GM10847 (cell line): ENCODE data around the gene DKK3.

ENCODE experiments used
- POLR2A ChIP-seq: IDR thresholded peaks from 2 replicates; pipeline ENCODE4 v1.6.1; 2011; ENCODE audit not compliant: insufficient read length; ENCODE audit errors: extremely low read depth

DKK3 gene

DNA sequence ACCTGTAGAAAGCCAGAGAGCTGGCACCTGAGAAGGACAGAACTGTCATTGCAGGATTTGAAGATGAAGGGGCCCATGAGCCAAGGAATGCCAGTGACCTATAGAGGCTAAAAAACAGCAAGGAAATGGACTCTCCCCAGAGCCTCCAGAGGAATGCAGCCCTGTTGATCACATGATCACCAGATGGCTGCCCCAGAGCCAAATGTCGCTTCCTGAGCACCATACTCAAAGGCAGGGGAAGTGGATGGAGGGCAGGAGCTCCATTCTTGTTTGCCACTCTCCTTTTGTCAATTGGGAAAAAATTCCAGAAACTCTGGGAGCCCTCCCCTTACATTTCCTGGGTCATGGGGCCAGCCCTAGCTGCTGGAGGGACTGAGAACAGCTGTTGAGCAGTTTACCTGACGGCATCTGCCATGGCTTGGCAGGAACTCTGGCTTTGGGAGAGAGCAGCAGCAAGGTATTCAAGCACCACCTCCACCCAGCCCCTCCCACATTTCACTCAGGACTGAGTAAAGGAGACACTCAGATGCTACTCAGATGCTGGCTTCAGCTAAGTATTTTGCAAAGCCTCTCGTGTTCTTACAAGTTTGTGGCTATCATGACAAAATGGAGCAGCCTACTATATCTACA, 46.9 kb downstream of the DKK3 start:
- no peak for TF ChIP-seq POLR2A

DNA sequence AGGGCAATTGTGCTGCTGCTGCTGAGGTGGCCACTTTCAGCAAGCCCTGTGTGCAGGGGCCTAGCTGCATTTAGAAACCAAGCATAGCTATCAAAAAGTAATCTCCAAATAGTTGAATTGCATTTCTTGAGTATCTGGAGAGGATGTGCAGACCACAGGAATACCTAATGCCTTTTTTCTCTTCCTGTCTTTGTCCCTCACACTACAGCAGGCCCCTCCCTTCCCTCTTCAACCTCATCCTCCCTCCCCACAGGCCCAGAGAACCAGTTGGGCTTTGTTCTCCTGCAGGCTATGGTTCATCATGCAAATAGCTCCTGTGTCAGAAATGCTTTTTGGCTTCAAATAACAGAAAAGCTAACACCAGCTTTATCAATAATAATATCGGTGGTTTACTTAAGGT, 47.7 kb downstream of the DKK3 start:
- TF ChIP-seq POLR2A, result no peak

DNA sequence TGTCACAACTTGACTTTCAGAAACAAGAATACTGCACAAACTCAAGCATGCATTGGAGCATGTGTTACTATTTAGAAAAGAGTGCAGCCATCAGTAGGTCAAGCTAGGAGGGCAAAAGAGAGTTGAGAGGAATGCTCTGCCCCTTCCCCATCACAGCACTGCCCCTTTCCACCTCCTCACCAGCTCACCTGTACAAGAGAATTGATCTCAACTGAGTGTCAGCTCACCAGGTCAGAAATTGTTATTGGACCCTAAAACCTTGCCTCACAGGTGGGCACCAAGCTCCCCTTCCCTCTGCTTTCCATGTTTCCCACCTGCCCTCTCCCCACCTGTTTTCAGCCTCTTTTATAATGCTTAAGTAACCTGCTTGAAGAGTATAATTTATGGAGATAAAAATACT, 48.8 kb downstream of the DKK3 start:
- TF ChIP-seq POLR2A, result no peak

DNA sequence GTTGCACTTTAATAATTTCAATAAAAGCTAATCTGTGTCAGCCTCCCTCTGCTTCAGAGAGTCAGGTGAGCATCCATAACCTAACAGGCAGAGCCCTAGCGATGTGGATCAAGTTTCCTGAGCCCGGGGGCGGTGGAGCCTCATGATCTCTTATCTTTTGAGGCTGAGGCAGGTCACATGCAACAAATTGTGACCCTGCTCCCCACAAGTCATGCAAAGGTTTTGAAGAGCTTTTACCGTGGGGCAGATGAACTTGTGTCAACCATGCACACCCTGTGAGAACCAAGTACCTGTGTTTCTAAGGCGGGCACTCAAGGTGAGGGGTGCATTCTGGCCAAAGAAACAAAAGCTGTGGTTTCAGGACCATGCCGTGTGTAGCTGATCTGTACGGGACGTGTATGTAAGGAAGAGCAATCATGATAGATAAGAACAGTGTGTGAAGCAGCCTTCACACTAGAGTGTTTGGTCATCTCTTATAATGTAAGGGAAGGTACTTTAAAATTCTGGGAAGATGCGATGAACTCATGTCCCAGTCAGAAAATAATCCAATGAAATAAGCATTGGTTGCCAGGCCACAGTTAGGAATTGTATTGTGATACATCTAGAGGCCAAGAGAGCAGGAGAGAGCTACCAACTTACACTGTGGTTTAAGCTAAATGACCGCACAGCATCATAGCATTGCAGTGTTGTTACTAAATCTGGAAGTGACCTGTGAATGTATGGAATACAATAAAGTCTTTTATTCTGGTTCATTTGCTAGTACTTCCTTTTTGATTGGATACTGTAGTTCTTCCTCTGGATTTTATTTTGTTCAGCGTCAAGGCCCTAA, 49.8 kb downstream of the DKK3 start:
- no peak for TF ChIP-seq POLR2A

DNA sequence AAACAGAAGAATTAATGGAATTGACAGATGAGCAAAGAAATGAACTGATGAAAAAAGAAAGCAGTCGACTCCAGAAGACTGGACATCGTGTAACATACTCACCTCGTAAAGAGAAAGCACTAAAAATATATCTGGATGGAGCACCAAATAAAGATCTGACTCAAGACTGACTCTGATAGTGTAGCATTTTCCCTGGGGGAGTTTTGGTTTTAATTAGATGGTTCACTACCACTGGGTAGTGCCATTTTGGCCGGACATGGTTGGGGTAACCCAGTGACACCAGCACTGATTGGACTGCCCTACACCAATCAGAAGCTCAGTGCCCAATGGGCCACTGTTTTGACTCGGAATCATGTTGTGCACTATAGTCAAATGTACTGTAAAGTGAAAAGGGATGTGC, 52.4 kb downstream of the DKK3 start:
- no peak for TF ChIP-seq POLR2A

DNA sequence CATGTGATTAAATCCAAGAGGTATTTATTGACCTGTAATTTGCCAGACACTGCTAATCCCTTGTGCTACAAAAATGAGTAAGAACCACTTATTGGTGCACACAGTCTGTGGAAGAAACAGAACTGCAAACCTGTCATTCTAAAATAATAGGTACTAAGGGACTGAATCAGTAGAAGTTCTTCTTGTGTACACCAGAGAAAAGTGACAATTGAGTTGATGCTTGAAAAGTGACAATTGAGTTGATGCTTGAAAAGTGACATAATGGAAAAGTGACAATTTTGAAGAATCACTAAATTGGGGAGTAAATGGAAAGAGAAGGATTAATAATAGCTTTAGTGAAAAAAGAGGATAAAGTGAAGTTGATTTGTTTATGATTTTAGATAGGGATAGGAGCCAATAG, 56.4 kb downstream of the DKK3 start:
- TF ChIP-seq POLR2A, result no peak

DNA sequence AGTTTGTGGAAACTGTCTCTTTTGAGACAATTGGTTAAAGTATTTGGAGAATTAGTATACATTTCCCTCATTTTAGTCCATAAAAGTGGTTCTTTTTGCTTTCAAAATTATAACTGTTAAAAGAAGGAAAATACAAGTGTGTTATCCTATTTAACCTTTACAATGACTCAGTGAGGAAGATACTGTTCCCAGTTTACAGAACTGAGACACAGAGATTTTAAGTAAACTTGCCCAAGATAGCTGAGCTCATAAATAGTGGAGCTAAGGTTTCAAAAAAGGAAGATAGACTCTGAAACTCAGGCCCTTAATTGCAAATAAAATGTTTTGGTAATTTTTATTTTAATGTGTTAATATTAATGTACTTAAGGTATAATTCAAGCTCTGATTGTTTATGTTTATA, 58.9 kb downstream of the DKK3 start:
- TF ChIP-seq POLR2A, result no peak

DNA sequence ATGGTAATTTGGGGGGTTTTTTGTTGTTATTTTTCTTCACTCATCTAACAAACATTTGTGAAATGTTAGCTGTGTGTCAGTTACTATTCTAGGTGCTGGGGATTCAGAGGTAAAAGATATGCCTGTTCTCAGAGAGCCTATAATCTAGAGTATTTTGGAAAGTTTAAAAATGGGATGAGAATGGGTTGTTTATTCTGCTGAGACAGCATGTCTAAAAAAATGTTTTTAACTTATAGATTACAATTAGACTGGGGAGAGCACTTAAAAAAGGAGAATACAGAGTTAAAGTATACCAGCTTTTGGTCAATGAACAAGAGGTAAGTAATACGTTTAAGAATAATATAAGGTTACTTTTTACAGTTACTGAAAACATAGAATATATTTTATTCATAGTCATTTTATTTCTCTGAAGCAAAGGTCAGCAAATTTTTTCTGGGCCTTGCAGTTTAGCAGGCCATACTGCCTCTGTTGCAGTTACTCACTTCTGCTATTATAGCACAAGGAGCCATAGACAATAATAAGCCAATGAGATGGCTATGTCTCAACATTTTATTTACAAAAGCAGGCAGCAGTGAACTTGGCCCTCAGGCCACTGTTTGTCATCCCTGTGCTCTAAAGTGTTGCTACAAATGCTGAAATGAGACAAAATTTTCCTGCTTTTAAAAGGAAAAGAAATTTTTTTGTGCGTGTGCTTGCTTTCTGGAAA, 60.0 kb downstream of the DKK3 start:
- no peak for TF ChIP-seq POLR2A

DNA sequence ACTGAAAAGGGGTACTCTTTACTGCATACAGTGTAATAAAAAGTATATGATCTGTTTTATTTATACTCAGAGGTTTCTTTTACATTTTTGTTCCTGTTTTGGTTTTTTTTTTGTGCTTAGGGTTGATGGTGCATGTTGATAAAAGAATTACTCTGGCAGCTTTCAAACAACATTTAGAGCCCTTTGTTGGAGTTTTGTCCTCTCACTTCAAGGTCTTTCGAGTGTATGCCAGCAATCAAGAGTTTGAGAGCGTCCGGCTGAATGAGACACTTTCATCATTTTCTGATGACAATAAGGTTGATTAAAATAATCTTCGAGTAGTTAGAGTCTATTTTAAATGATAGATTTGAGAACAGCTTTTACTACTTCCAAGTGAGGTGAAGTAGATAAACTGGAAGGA, 60.6 kb downstream of the DKK3 start:
- no peak for TF ChIP-seq POLR2A

DNA sequence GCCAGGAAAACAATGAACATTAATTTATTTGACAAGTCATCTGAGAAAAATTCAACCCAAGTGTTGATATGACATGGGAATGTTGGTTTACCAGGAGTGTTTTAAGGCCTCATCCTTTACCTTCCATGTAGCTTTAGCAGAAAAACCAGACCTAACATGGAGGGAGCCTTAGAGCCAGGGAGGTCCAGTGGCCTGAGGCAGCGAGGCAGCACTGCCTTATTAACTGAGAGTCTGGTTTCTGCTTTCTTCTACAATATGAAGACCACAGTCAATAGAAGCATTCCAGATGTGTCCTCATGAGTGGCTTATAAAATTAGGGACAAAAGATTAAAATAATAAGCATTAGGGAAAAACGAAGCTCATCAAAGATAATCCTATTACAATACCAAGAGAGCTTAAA, 61.5 kb downstream of the DKK3 start:
- TF ChIP-seq POLR2A, result no peak

DNA sequence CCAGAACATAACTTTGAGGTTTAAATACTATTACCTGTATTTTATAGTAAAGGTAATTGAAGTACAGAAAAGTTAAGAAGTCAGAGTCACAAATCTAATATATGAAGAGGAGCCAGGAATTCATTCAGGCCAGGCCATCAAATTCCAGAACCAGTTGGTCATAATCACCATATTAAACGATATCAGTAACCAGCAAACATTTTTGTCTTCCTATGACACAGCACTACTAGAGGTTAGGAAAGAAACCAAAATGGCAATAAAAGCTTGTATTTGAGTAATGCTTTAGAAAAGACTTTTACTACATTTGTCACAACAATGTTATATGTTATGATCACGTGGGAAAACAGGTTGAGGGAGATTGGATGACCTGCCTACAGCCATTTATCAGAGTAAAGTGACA, 62.2 kb downstream of the DKK3 start:
- TF ChIP-seq POLR2A, result no peak

DNA sequence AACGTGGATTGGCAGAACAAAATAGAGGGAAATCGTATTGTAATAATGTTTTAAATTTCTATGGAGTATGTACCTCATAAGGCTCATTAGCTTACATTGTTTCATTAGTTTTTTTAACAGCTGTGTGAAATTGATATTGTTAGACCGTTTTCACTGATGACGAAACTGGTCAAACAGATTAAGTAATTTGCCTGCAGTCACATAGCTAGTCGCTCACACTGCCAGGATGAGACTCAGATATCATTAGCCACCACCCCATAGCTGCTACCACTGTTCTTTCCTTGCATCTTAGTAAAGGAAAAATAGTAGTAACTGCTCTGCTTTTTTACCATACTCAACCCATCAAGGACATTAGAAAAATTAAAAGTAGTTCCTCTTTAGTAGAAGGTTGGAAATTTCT, 64.0 kb downstream of the DKK3 start:
- no peak for TF ChIP-seq POLR2A

DNA sequence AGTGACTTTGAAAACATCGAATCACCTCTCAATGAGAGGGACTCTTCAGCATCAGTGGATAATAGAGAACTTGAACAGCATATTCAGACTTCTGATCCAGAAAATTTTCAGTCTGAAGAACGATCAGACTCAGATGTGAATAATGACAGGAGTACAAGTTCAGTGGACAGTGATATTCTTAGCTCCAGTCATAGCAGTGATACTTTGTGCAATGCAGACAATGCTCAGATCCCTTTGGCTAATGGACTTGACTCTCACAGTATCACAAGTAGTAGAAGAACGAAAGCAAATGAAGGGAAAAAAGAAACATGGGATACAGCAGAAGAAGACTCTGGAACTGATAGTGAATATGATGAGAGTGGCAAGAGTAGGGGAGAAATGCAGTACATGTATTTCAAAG, 65.8 kb downstream of the DKK3 start:
- TF ChIP-seq POLR2A, result no peak

DNA sequence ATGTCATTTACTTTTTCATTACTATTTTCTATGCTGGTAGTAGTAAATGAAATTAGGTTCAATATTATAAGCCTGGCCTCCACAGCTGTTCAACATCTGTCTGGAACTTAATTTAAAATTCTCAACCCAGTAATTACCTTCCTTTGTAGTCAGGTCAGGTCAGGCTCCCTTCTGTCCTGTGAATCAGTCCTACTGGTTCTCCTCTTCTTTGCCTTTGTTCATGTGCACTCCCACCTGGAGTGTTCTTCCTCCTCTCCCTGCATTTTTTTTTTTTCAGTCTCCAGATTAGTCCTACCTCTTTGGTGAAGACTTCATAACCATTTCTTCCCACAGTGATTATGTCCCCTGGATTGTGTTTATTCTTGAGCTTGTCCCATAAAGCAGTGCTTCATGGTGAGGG, 67.9 kb downstream of the DKK3 start:
- no peak for TF ChIP-seq POLR2A

DNA sequence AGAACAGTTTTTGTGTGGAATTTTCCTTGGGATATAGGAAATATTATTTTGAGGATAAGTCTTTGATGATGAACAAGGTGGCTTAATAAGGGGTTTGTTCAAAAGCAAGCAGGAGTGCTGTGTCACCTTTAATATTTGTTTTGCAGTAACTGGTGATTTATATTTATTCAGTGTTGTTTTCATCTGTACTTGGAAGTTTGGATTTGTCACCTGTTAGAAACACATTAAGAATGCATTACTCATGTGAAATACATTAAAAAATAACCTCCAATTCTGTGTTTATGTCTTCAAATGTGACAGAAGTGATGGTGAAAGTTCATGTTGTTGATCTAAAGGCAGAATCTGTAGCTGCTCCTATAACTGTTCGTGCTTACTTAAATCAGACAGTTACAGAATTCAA, 70.5 kb downstream of the DKK3 start:
- no peak for TF ChIP-seq POLR2A

DNA sequence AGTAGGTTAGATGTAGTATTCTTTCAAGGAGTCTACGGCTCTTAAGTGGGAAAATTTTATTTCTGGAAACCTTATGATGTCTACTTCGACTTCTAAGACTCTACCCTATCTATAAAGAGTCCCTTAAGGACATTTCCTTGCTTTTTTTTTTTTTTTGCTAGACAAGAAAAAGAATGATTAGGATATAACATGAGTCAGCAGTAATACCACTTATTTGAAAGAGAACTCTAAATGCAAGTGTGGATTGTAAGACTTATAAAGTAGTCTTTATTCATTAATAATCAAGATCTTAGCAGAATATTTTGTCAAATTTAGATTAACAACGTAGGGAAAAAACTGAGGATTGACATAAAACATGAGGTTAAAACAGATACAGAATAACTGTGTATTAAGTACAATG, 71.0 kb downstream of the DKK3 start:
- TF ChIP-seq POLR2A, result no peak

DNA sequence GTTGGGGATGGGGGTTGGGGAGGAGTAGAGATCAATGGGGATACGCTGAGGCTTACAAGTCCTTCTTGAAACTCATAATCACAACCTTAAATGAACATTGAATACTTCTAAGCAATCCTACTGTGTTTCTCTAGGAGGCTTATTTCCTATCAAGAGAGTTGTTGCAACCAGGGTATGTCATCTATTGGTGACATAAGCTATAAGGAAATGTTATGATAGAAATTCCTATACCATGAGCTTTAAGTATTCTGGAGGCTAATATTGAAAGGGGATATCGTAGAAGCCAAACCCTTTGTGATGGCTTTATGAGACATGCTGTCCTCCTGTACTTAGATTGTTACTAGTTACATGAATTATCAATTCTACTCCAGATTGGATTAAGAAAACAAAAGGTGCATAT, 72.9 kb downstream of the DKK3 start:
- no peak for TF ChIP-seq POLR2A

DNA sequence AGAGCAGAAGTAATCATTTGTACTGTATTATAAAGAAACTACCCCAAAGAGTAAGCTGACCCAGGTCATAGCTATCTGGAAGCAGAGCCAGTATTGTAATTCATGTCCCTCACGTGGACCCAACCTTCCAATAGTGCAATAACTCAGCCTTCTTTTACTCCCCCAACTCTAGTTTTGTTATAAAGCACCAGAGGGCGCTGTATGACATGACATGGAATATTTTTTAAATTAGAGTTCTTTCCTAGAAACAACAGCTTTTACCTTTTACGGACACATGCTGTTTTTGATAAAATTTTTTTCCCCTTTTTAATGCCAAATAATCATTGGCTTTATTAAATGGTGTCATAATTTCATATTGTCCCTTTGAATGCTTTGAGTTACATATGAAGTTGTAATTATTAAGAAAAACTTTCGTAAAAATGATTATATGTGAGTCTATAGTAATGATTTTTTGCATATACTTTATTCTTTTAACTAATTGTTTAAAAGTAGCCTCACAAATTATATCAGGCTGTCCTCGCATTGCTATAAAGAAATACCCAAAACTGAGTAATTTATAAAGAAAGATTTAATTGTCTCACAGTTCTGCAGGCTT, 76.9 kb downstream of the DKK3 start:
- TF ChIP-seq POLR2A, result no peak
